ENCODE data around the gene RDH5.

The RDH5 gene

GRCh38 chr12:55729819-55730818 lies 9.9 kb downstream of the RDH5 start:
- DNase-seq: peak; percentile 71

GRCh38 chr12:55732288-55732687 lies 12.1 kb downstream of the RDH5 start:
- DNase-seq: no peak

GRCh38 chr12:55733021-55733555 lies 12.9 kb downstream of the RDH5 start:
- DNase-seq: no peak

GRCh38 chr12:55733858-55734257 lies 13.7 kb downstream of the RDH5 start:
- peak; percentile 75 for DNase-seq

- no peak for DNase-seq
Measured at GRCh38 chr12:55734595-55734994, 14.4 kb downstream of the RDH5 start.

- DNase-seq: no peak
Measured at GRCh38 chr12:55736076-55736475, 15.9 kb downstream of the RDH5 start.

GRCh38 chr12:55736780-55737580 lies 16.8 kb downstream of the RDH5 start:
- DNase-seq: peak; percentile 83

- peak; percentile 40 for DNase-seq
Measured at GRCh38 chr12:55737581-55738122, 17.5 kb downstream of the RDH5 start.

GRCh38 chr12:55738123-55739024 lies 18.2 kb downstream of the RDH5 start:
- peak; percentile 93 for DNase-seq

- DNase-seq: no peak
Measured at GRCh38 chr12:55739025-55739378, 18.8 kb downstream of the RDH5 start.

- no peak for DNase-seq
Measured at GRCh38 chr12:55741931-55742680, 21.9 kb downstream of the RDH5 start.

GRCh38 chr12:55742719-55743405 lies 22.7 kb downstream of the RDH5 start, which contains the start of gene GDF11:
Gene GDF11 (plus strand): TSS chr12:55743122. CDS start chr12:55743317, 195 bp downstream.
- DNase-seq: peak; percentile 83

GRCh38 chr12:55743406-55744339 lies 23.5 kb downstream of the RDH5 start:
- DNase-seq: peak; percentile 63

- no peak for DNase-seq
Measured at GRCh38 chr12:55744340-55745030, 24.3 kb downstream of the RDH5 start.

GRCh38 chr12:55745361-55746173 lies 25.4 kb downstream of the RDH5 start:
- no peak for DNase-seq

- DNase-seq: no peak
Measured at GRCh38 chr12:55746174-55746912, 26.1 kb downstream of the RDH5 start.

- no peak for DNase-seq
Measured at GRCh38 chr12:55746913-55747231, 26.7 kb downstream of the RDH5 start.
